Hepatocyte (in vitro differentiated cells): Measurements from ENCODE around the gene FLYWCH1.

Source experiments
- CTCF ChIP-seq: fragments of 200-600 bp; sonication (generic); IDR thresholded peaks from 2 replicates; pipeline ENCODE4 v1.5.1; 2016; ENCODE audit warnings: antibody characterized with exemption, mild to moderate bottlenecking; ENCODE audit not compliant: poor library complexity
- EZH2 ChIP-seq: fragments of 200-600 bp; sonication (generic); IDR thresholded peaks from 2 replicates; pipeline ENCODE4 v1.6.1; 2016; ENCODE audit warnings: antibody characterized with exemption, mild to moderate bottlenecking, borderline replicate concordance
- EZH2phosphoT487 ChIP-seq: fragments of 200-600 bp; sonication (generic); IDR thresholded peaks from one replicate; pipeline ENCODE4 v1.6.1; 2018; ENCODE audit warnings: antibody characterized with exemption, mild to moderate bottlenecking, low read depth, moderate library complexity; ENCODE audit not compliant: unreplicated experiment, severe bottlenecking

- no peak for TF ChIP-seq EZH2phosphoT487
- TF ChIP-seq CTCF, result peak; percentile 94
- TF ChIP-seq EZH2, result no peak
Observed at GRCh38 chr16:2919511-2920255, 8.0 kb downstream of the FLYWCH1 start.
